HEK293 (cell line): ENCODE data around the gene ICAM1.
A peak's percentile ranks its signal among the peaks of the same experiment; 100 is the strongest.

Source experiments
- GFI1B ChIP-seq: fragments of 450-650 bp; formaldehyde crosslinking; IDR thresholded peaks from 2 replicates; pipeline ENCODE4 v1.5.1; 2016; ENCODE audit warnings: missing biosample characterization, missing genetic modification characterization
- GLI2 ChIP-seq: fragments of 450-650 bp; formaldehyde crosslinking; IDR thresholded peaks from 2 replicates; pipeline ENCODE4; 2017; ENCODE audit warnings: missing biosample characterization, missing genetic modification characterization, low read depth, borderline replicate concordance
- HIC1 ChIP-seq: fragments of 450-650 bp; formaldehyde crosslinking; IDR thresholded peaks from 2 replicates; pipeline ENCODE4 v1.5.1; 2016; ENCODE audit warnings: missing biosample characterization, missing genetic modification characterization
- HOXA7 ChIP-seq: sonication (generic); formaldehyde crosslinking; IDR thresholded peaks from 2 replicates; pipeline ENCODE4 v1.8.1; 2022; ENCODE audit warnings: missing genetic modification reagents, borderline replicate concordance
- KLF17 ChIP-seq: fragments of 450-650 bp; formaldehyde crosslinking; IDR thresholded peaks from 2 replicates; pipeline ENCODE4 v1.5.1; 2016; ENCODE audit warnings: missing biosample characterization, missing genetic modification characterization
- MEIS1 ChIP-seq: sonication (generic); formaldehyde crosslinking; IDR thresholded peaks from 2 replicates; pipeline ENCODE4 v1.8.1; 2022; ENCODE audit warnings: missing genetic modification reagents, mild to moderate bottlenecking, borderline replicate concordance
- OVOL3 ChIP-seq: fragments of 450-650 bp; formaldehyde crosslinking; IDR thresholded peaks from 2 replicates; pipeline ENCODE4 v1.5.1; 2016; ENCODE audit warnings: missing biosample characterization, missing genetic modification characterization
- SCRT2 ChIP-seq: fragments of 450-650 bp; formaldehyde crosslinking; IDR thresholded peaks from 2 replicates; pipeline ENCODE4 v1.5.1; 2016; ENCODE audit warnings: missing biosample characterization, missing genetic modification characterization
- ZBTB1 ChIP-seq: fragments of 450-650 bp; formaldehyde crosslinking; IDR thresholded peaks from 2 replicates; pipeline ENCODE4 v1.5.1; 2016; ENCODE audit warnings: missing biosample characterization, missing genetic modification characterization
- ZFP3 ChIP-seq: fragments of 450-650 bp; formaldehyde crosslinking; IDR thresholded peaks from 2 replicates; pipeline ENCODE4 v1.5.1; 2016; ENCODE audit warnings: low read depth, missing biosample characterization, missing genetic modification characterization
- ZNF138 ChIP-seq: fragments of 450-650 bp; formaldehyde crosslinking; IDR thresholded peaks from 2 replicates; pipeline ENCODE4 v1.5.1; 2016; ENCODE audit warnings: missing biosample characterization, missing genetic modification characterization, borderline replicate concordance
- ZNF148 ChIP-seq: fragments of 450-650 bp; formaldehyde crosslinking; IDR thresholded peaks from 2 replicates; pipeline ENCODE4 v1.5.0; 2017; ENCODE audit warnings: missing biosample characterization, missing genetic modification characterization, borderline replicate concordance
- ZNF169 ChIP-seq: fragments of 450-650 bp; formaldehyde crosslinking; IDR thresholded peaks from 2 replicates; pipeline ENCODE4 v1.5.1; 2016; ENCODE audit warnings: missing biosample characterization, missing genetic modification characterization
- ZNF19 ChIP-seq: fragments of 450-650 bp; formaldehyde crosslinking; IDR thresholded peaks from 2 replicates; pipeline ENCODE4; 2016; ENCODE audit warnings: missing biosample characterization, missing genetic modification characterization, low read depth
- ZNF223 ChIP-seq: fragments of 450-650 bp; formaldehyde crosslinking; IDR thresholded peaks from 2 replicates; pipeline ENCODE4 v1.5.1; 2016; ENCODE audit warnings: missing biosample characterization, missing genetic modification characterization
- ZNF341 ChIP-seq: fragments of 450-650 bp; formaldehyde crosslinking; IDR thresholded peaks from 2 replicates; pipeline ENCODE4; 2016; ENCODE audit warnings: low read depth, missing biosample characterization, missing genetic modification characterization
- ZNF391 ChIP-seq: fragments of 450-650 bp; formaldehyde crosslinking; IDR thresholded peaks from 2 replicates; pipeline ENCODE4 v1.5.1; 2016; ENCODE audit warnings: low read depth, missing biosample characterization, missing genetic modification characterization, borderline replicate concordance
- ZNF426 ChIP-seq: fragments of 450-650 bp; formaldehyde crosslinking; IDR thresholded peaks from 2 replicates; pipeline ENCODE4 v1.5.1; 2017; ENCODE audit warnings: missing biosample characterization, missing genetic modification characterization, mild to moderate bottlenecking, inconsistent platforms, moderate library complexity
- ZNF530 ChIP-seq: fragments of 450-650 bp; formaldehyde crosslinking; IDR thresholded peaks from 2 replicates; pipeline ENCODE4 v1.5.1; 2016; ENCODE audit warnings: low read depth, missing biosample characterization, missing genetic modification characterization
- ZNF544 ChIP-seq: fragments of 450-650 bp; formaldehyde crosslinking; IDR thresholded peaks from 2 replicates; pipeline ENCODE4 v1.5.0; 2017; ENCODE audit warnings: missing biosample characterization, missing genetic modification characterization
- ZNF660 ChIP-seq: fragments of 450-650 bp; IDR thresholded peaks from 2 replicates; pipeline ENCODE4 v1.5.1; 2018; ENCODE audit warnings: missing biosample characterization, mild to moderate bottlenecking, missing genetic modification characterization
- ZNF707 ChIP-seq: fragments of 450-650 bp; formaldehyde crosslinking; IDR thresholded peaks from 2 replicates; pipeline ENCODE4 v1.5.1; 2016; ENCODE audit warnings: missing biosample characterization, missing genetic modification characterization
- ZXDB ChIP-seq: fragments of 450-650 bp; formaldehyde crosslinking; IDR thresholded peaks from 2 replicates; pipeline ENCODE4 v1.5.1; 2016; ENCODE audit warnings: missing biosample characterization, missing genetic modification characterization
- TF ChIP-seq, protein P1 (sequence below): fragments of 450-650 bp; formaldehyde crosslinking; IDR thresholded peaks from 2 replicates; pipeline ENCODE4 v1.5.1; 2016; ENCODE audit warnings: missing biosample characterization, missing genetic modification characterization, borderline replicate concordance
- TF ChIP-seq, protein P2 (sequence below): fragments of 450-650 bp; formaldehyde crosslinking; IDR thresholded peaks from 2 replicates; pipeline ENCODE4 v1.5.1; 2016; ENCODE audit warnings: missing biosample characterization, missing genetic modification characterization

The ICAM1 gene

DNA sequence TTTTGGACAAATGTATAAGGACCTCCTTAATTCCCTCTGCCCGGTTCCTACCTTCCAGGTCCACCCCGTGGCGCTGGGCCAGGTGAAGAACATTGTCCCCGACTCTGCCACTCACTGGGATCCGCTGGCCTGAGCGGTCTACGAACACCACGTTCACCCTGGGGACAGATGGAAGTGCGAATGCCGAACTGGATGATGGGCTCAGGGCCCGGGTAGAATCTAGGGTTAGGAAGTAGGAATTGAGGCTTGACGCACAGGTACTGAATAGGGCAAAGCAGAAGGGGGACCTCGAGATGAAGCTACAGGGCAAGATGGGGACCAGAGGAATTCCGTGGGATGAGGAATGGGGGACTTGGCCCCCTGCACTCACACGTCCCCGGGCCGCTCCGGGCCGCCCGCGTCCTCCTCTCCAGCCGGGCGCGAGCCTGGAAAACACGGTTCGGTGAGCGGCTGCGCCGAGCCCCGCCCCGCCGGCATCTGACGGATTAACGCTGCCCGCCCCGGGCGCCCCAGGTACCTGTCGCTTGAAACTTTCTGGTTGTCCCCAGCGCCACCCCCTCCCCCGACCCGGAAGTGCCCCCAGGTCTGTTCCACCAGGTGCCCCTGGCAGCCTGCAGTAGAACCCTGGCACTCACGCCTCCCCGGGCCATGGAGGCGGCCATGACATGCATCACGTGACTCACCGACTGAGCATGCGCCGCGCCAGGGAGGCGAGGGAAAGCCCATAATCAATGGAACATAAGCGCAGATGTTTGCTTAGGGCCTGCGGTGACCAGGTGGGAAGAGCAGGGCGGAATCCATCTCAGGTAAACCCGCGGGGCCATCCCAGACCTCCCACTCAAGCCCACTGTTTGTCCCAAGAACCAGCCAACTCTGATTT, 44.7 kb downstream of the ICAM1 start, which contains the start of gene FDX2 (continued):
- TF ChIP-seq, protein P1, sequence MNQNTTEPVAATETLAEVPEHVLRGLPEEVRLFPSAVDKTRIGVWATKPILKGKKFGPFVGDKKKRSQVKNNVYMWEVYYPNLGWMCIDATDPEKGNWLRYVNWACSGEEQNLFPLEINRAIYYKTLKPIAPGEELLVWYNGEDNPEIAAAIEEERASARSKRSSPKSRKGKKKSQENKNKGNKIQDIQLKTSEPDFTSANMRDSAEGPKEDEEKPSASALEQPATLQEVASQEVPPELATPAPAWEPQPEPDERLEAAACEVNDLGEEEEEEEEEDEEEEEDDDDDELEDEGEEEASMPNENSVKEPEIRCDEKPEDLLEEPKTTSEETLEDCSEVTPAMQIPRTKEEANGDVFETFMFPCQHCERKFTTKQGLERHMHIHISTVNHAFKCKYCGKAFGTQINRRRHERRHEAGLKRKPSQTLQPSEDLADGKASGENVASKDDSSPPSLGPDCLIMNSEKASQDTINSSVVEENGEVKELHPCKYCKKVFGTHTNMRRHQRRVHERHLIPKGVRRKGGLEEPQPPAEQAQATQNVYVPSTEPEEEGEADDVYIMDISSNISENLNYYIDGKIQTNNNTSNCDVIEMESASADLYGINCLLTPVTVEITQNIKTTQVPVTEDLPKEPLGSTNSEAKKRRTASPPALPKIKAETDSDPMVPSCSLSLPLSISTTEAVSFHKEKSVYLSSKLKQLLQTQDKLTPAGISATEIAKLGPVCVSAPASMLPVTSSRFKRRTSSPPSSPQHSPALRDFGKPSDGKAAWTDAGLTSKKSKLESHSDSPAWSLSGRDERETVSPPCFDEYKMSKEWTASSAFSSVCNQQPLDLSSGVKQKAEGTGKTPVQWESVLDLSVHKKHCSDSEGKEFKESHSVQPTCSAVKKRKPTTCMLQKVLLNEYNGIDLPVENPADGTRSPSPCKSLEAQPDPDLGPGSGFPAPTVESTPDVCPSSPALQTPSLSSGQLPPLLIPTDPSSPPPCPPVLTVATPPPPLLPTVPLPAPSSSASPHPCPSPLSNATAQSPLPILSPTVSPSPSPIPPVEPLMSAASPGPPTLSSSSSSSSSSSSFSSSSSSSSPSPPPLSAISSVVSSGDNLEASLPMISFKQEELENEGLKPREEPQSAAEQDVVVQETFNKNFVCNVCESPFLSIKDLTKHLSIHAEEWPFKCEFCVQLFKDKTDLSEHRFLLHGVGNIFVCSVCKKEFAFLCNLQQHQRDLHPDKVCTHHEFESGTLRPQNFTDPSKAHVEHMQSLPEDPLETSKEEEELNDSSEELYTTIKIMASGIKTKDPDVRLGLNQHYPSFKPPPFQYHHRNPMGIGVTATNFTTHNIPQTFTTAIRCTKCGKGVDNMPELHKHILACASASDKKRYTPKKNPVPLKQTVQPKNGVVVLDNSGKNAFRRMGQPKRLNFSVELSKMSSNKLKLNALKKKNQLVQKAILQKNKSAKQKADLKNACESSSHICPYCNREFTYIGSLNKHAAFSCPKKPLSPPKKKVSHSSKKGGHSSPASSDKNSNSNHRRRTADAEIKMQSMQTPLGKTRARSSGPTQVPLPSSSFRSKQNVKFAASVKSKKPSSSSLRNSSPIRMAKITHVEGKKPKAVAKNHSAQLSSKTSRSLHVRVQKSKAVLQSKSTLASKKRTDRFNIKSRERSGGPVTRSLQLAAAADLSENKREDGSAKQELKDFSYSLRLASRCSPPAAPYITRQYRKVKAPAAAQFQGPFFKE = no peak
- TF ChIP-seq GFI1B (tag by site-specific recombination) (no peak), ZNF341 (tag by site-specific recombination) (peak; percentile 65), ZFP3 (tag by site-specific recombination) (no peak), ZNF530 (tag by site-specific recombination) (no peak), OVOL3 (tag by site-specific recombination) (no peak), ZNF138 (tag by site-specific recombination) (no peak), ZNF391 (tag by site-specific recombination) (no peak; the same call in 1 of the 2 replicates), ZNF426 (tag by site-specific recombination) (no peak), ZXDB (tag by site-specific recombination) (peak; percentile 92), ZBTB1 (no peak), MEIS1 (CRISPR knock-in tag) (no peak), ZNF223 (tag by site-specific recombination) (no peak), ZNF544 (tag by site-specific recombination) (no peak), HOXA7 (no peak), GLI2 (tag by site-specific recombination) (no peak), KLF17 (tag by site-specific recombination) (peak; percentile 61; the same call in 1 of the 2 replicates), ZNF707 (tag by site-specific recombination) (no peak), ZNF169 (tag by site-specific recombination) (no peak), SCRT2 (tag by site-specific recombination) (peak; percentile 79; the same call in 1 of the 2 replicates), HIC1 (tag by site-specific recombination) (peak; percentile 87), ZNF148 (tag by site-specific recombination) (no peak), ZNF19 (tag by site-specific recombination) (no peak), ZNF660 (tag by site-specific recombination) (peak; percentile 77; the same call in 1 of the 2 replicates)
- TF ChIP-seq, protein P2, sequence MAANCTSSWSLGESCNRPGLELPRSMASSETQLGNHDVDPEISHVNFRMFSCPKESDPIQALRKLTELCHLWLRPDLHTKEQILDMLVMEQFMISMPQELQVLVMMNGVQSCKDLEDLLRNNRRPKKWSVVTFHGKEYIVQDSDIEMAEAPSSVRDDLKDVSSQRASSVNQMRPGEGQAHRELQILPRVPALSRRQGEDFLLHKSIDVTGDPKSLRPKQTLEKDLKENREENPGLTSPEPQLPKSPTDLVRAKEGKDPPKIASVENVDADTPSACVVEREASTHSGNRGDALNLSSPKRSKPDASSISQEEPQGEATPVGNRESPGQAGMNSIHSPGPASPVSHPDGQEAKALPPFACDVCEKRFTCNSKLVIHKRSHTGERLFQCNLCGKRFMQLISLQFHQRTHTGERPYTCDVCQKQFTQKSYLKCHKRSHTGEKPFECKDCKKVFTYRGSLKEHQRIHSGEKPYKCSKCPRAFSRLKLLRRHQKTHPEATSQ = no peak
